A549 treated with Hydrocortisone at 1 μM for 4 hours (cell line): ENCODE results near the gene FRG2. TPM values are rescaled to one million over a fixed set of nuclear protein-coding genes. Genes with fewer than 3 reads are reported as not detected.

Experiments
- total RNA-seq: library from RNA; stranded (reverse); fragments of 200-300 nt; extraction: Qiagen RNA extraction; gene quantifications from 5 replicates; pipeline ENCODE4 v1.2.3, GENCODE V29; 2022

Gene FRG2
- 0.07 to 0.08 TPM in 2 of 5 replicates, not detected in the others for total RNA-seq

GRCh38 chr4:190027156-190027555 is at the start of gene FRG2:
FRG2 (minus strand) TSS chr4:190027256; CDS start chr4:190027204, 52 bp downstream.

GRCh38 chr4:190064342-190064741 is 37.3 kb upstream of the FRG2 start, which contains the start of gene DBET:
DBET (plus strand) TSS chr4:190064502.

Other genes starting within 250 kb of the FRG2 start
- gene FRG1, start 86.4 kb downstream of the FRG2 start, total RNA-seq = 35.4 to 43.1 TPM (median 36.9 TPM) in 5 replicates
- not detected in 5 replicates for gene DBET, start 37.2 kb upstream of the FRG2 start, total RNA-seq
- gene DUX4, start 146.5 kb upstream of the FRG2 start, total RNA-seq = not detected in 5 replicates